Measurements from ENCODE around the gene ARL13A. TPM values are rescaled to one million over a fixed set of nuclear protein-coding genes. Genes with fewer than 3 reads are reported as not detected.

Gene ARL13A
- total RNA-seq, 1 experiment from 2014 or later, result not detected

GRCh38 chrX:100935767-100936166 is 33.7 kb upstream of the ARL13A start:
- ChIA-PET CTCF (no interaction called here), POLR2A (ENCODE audit: unreplicated experiment) (no interaction called here)
- no peaks in the 10 kb centered on the region for H4K20me1 ChIP-seq (ENCODE audit: insufficient read depth)
- no peak overlapping the region for H3K4me3 ChIP-seq
- H3K4me2 ChIP-seq, result no peak overlapping the region
- H3K79me2 ChIP-seq (ENCODE audit: low read depth), result no peaks in the 10 kb centered on the region
- no TSS peak for BruUV-seq (replicated peaks)
- intact Hi-C loops (cut with micrococcal nuclease; ENCODE audit: unreplicated experiment), result no loop called here
- no peak overlapping the region for H2AFZ ChIP-seq
- no peaks in the 10 kb centered on the region for H3F3A ChIP-seq (ENCODE audit: insufficient read depth, low read depth)
- no peak for TF ChIP-seq EZH2 (IDR thresholded peaks at IDR 0.05; ENCODE audit: low read depth)
- TF ChIP-seq, protein P1, sequence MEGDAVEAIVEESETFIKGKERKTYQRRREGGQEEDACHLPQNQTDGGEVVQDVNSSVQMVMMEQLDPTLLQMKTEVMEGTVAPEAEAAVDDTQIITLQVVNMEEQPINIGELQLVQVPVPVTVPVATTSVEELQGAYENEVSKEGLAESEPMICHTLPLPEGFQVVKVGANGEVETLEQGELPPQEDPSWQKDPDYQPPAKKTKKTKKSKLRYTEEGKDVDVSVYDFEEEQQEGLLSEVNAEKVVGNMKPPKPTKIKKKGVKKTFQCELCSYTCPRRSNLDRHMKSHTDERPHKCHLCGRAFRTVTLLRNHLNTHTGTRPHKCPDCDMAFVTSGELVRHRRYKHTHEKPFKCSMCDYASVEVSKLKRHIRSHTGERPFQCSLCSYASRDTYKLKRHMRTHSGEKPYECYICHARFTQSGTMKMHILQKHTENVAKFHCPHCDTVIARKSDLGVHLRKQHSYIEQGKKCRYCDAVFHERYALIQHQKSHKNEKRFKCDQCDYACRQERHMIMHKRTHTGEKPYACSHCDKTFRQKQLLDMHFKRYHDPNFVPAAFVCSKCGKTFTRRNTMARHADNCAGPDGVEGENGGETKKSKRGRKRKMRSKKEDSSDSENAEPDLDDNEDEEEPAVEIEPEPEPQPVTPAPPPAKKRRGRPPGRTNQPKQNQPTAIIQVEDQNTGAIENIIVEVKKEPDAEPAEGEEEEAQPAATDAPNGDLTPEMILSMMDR (conservative IDR thresholded peaks at IDR 0.05), result no peak
- H3K27ac ChIP-seq, result no peak overlapping the region
- H3K4me1 ChIP-seq (replicated peaks; ENCODE audit: insufficient read depth), result no peaks in the 10 kb centered on the region
- H3K27me3 ChIP-seq (ENCODE audit: insufficient read depth, low read depth), result no peaks in the 10 kb centered on the region
- H3K9me2 ChIP-seq (ENCODE audit: insufficient read depth), result no peaks in the 10 kb centered on the region
- H3K36me3 ChIP-seq (ENCODE audit: low read depth), result no peaks in the 10 kb centered on the region
- no peaks in the 10 kb centered on the region for H3K9me3 ChIP-seq (ENCODE audit: insufficient read depth, low read depth)
- no peak for DNase-seq

GRCh38 chrX:100939333-100939732 is 30.2 kb upstream of the ARL13A start:
- BruUV-seq (replicated peaks), result no TSS peak
- no peaks in the 10 kb centered on the region for H3F3A ChIP-seq (ENCODE audit: insufficient read depth, low read depth)
- ChIA-PET POLR2A (ENCODE audit: unreplicated experiment) (no interaction called here), CTCF (no interaction called here)
- H3K36me3 ChIP-seq (ENCODE audit: low read depth), result no peaks in the 10 kb centered on the region
- no peaks in the 10 kb centered on the region for H3K9me3 ChIP-seq (ENCODE audit: insufficient read depth, low read depth)
- H2AFZ ChIP-seq, result no peak overlapping the region
- H3K4me2 ChIP-seq, result no peak overlapping the region
- H3K79me2 ChIP-seq (ENCODE audit: low read depth), result no peaks in the 10 kb centered on the region
- no peak overlapping the region for H3K4me3 ChIP-seq
- H3K27me3 ChIP-seq (ENCODE audit: insufficient read depth, low read depth), result no peaks in the 10 kb centered on the region
- H3K27ac ChIP-seq, result no peak overlapping the region
- intact Hi-C loops (cut with micrococcal nuclease; ENCODE audit: unreplicated experiment), result no loop called here
- no peak for DNase-seq
- H3K4me1 ChIP-seq (replicated peaks; ENCODE audit: insufficient read depth), result peaks cover 7% of the 10 kb centered on the region; the same call in 1 of the 2 replicates
- H4K20me1 ChIP-seq (ENCODE audit: insufficient read depth), result no peaks in the 10 kb centered on the region
- no peaks in the 10 kb centered on the region for H3K9me2 ChIP-seq (ENCODE audit: insufficient read depth)
- TF ChIP-seq EZH2 (IDR thresholded peaks at IDR 0.05; ENCODE audit: low read depth), result no peak
- TF ChIP-seq, protein P1 (conservative IDR thresholded peaks at IDR 0.05), result no peak

DNA sequence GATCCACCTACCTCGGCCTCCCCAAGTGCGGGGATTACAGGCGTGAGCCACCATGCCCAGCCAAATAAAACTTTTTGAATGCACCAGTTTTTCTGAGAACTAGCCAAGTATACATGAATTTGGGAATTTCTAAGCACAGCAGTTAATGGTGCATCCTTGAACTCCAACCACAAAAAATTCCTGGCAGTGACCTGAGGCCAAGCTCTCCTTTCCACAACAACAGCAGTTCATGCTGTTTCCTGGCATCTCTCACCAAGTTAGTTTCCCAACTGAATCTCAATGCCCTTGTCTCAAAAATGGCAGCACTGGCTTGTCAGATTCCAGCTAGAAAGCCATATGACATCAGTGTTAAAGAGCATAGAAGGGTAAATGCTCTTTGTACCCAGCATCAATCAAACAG is 24.9 kb upstream of the ARL13A start:
- Histone ChIP-seq H3K79me2 (ENCODE audit: low read depth) (no peaks in the 10 kb centered on the region), H3K4me2 (no peak overlapping the region), H3K27me3 (ENCODE audit: insufficient read depth, low read depth) (no peaks in the 10 kb centered on the region), H3K4me3 (no peak overlapping the region), H3F3A (ENCODE audit: insufficient read depth, low read depth) (peaks cover 13% of the 10 kb centered on the region; the same call in 1 of the 2 replicates), H2AFZ (no peak overlapping the region), H3K27ac (no peak overlapping the region), H3K9me3 (ENCODE audit: insufficient read depth, low read depth) (no peaks in the 10 kb centered on the region), H3K9me2 (ENCODE audit: insufficient read depth) (no peaks in the 10 kb centered on the region), H3K36me3 (ENCODE audit: low read depth) (no peaks in the 10 kb centered on the region), H3K4me1 (replicated peaks; ENCODE audit: insufficient read depth) (peaks cover 22% of the 10 kb centered on the region), H4K20me1 (ENCODE audit: insufficient read depth) (no peaks in the 10 kb centered on the region)
- ChIA-PET POLR2A (ENCODE audit: unreplicated experiment) (interaction anchor here (0.6 kb wide), 1 partner anchor 166 kb away, joined by 3 read pairs; no protein-coding TSS in a partner anchor), CTCF (no interaction called here)
- TF ChIP-seq, protein P1 (conservative IDR thresholded peaks at IDR 0.05), result no peak
- TF ChIP-seq EZH2 (IDR thresholded peaks at IDR 0.05; ENCODE audit: low read depth), result no peak
- no TSS peak for BruUV-seq (replicated peaks)
- intact Hi-C loops (cut with micrococcal nuclease; ENCODE audit: unreplicated experiment), result no loop called here
- DNase-seq, result no peak

Data from PC-9 (cell line).